Lower lobe of right lung (tissue), 2 donors: ENCODE data around the gene ATP8A1. TPM values are rescaled to one million over a fixed set of nuclear protein-coding genes. Genes with fewer than 3 reads are reported as not detected.

Source experiments
- ATAC-seq, 2 donors: fragments of 200-7000 bp; cut with Tn5 transposase; one replicate each; pipeline ENCODE4 v1.9.1; 2020 to 2022; ENCODE audit warnings: mild to moderate bottlenecking in 2 of 2, moderate library complexity in 2 of 2
- DNase-seq: peaks from one replicate; pipeline ENCODE4 v3.0.0-alpha.2; 2020
- H3K27ac ChIP-seq: fragments of 200-600 bp; one replicate; pipeline ENCODE4 v1.8.0; 2022
- H3K27me3 ChIP-seq: fragments of 200-600 bp; one replicate; pipeline ENCODE4 v1.8.0; 2022; ENCODE audit warnings: low read depth
- H3K36me3 ChIP-seq: fragments of 200-600 bp; one replicate; pipeline ENCODE4 v1.8.0; 2022; ENCODE audit warnings: mild to moderate bottlenecking
- H3K4me1 ChIP-seq: fragments of 200-600 bp; one replicate; pipeline ENCODE4 v1.8.0; 2022
- H3K4me3 ChIP-seq: fragments of 200-600 bp; one replicate; pipeline ENCODE4 v1.8.0; 2022; ENCODE audit warnings: mild to moderate bottlenecking
- H3K9me3 ChIP-seq: fragments of 200-600 bp; one replicate; pipeline ENCODE4 v1.8.0; 2022
- CTCF ChIP-seq: fragments of 200-600 bp; IDR thresholded peaks from one replicate; pipeline ENCODE4 v1.8.0; 2022; ENCODE audit warnings: antibody characterized with exemption, mild to moderate bottlenecking
- intact Hi-C: fragments of 100-400 bp; cut with DNase I; formaldehyde crosslinking; loops from one replicate; pipeline ENCODE4 v1.11.0; 2022
- total RNA-seq: library from RNA; stranded (reverse); fragmentation: NEBNext Ultra II Directional; extraction: Animal tissue kit (Norgen Biotek cat#: 25700); gene quantifications from one replicate; pipeline ENCODE4 v1.2.1, GENCODE V29; 2021
- donor health status: DM: no; HTN: yes; CAD: no; lungs with severe emphysema.

Gene ATP8A1
- total RNA-seq, 1 donor from 2014 or later: 84.7 TPM

- no peak for TF ChIP-seq CTCF
- intact Hi-C loops: no loop called here
- H3K4me1 ChIP-seq: no peaks in the 10 kb centered on the region
These were observed 26.5 kb upstream of the ATP8A1 start for GRCh38 chr4:42683393-42683792.

GRCh38 chr4:42678512-42678911 is 21.6 kb upstream of the ATP8A1 start:
- Histone ChIP-seq H3K4me1 (no peaks in the 10 kb centered on the region), H3K27ac (no peak overlapping the region), H3K9me3 (no peaks in the 10 kb centered on the region), H3K27me3 (no peaks in the 10 kb centered on the region), H3K4me3 (no peak overlapping the region), H3K36me3 (no peaks in the 10 kb centered on the region)
- DNase-seq (no peak), ATAC-seq (no peak)
- no peak for TF ChIP-seq CTCF
- intact Hi-C loops: no loop called here

More at GRCh38 chr4:42683393-42683792, 26.5 kb upstream of the ATP8A1 start:
- ATAC-seq: no peak
- DNase-seq: no peak
- Histone ChIP-seq H3K9me3 (no peaks in the 10 kb centered on the region), H3K36me3 (no peaks in the 10 kb centered on the region), H3K4me3 (no peak overlapping the region), H3K27ac (no peak overlapping the region), H3K27me3 (no peaks in the 10 kb centered on the region)

GRCh38 chr4:42676066-42676951 is 19.4 kb upstream of the ATP8A1 start:
- intact Hi-C loops: no loop called here
- DNase-seq: no peak
- TF ChIP-seq CTCF: no peak
- Histone ChIP-seq H3K9me3 (no peaks in the 10 kb centered on the region), H3K4me3 (no peak overlapping the region), H3K4me1 (peaks cover 3% of the 10 kb centered on the region), H3K36me3 (no peaks in the 10 kb centered on the region), H3K27me3 (no peaks in the 10 kb centered on the region), H3K27ac (no peak overlapping the region)
- no peak for ATAC-seq

GRCh38 chr4:42673082-42673425 is 16.1 kb upstream of the ATP8A1 start:
- peak; percentile 76 for DNase-seq
- H3K9me3 ChIP-seq: no peaks in the 10 kb centered on the region
- H3K27ac ChIP-seq: peak overlapping the region; percentile 31
- H3K4me3 ChIP-seq: no peak overlapping the region
- no peaks in the 10 kb centered on the region for H3K36me3 ChIP-seq
- no peaks in the 10 kb centered on the region for H3K27me3 ChIP-seq
- peaks cover 7% of the 10 kb centered on the region for H3K4me1 ChIP-seq
- no peak for TF ChIP-seq CTCF
- intact Hi-C loops: no loop called here
- peak; percentile 97 to 99 for ATAC-seq

GRCh38 chr4:42672359-42673081 is 15.6 kb upstream of the ATP8A1 start:
- Histone ChIP-seq H3K36me3 (no peaks in the 10 kb centered on the region), H3K9me3 (no peaks in the 10 kb centered on the region), H3K27ac (peak overlapping the region; percentile 31), H3K4me3 (no peak overlapping the region), H3K4me1 (peaks cover 7% of the 10 kb centered on the region), H3K27me3 (no peaks in the 10 kb centered on the region)
- DNase-seq (no peak), ATAC-seq (peak; percentile 55 to 66)
- TF ChIP-seq CTCF: no peak
- intact Hi-C loops: no loop called here
